ENCODE measurements around the gene CTSH. TPM values are rescaled to one million over a fixed set of nuclear protein-coding genes. Genes with fewer than 3 reads are reported as not detected.

Gene CTSH, protein sequence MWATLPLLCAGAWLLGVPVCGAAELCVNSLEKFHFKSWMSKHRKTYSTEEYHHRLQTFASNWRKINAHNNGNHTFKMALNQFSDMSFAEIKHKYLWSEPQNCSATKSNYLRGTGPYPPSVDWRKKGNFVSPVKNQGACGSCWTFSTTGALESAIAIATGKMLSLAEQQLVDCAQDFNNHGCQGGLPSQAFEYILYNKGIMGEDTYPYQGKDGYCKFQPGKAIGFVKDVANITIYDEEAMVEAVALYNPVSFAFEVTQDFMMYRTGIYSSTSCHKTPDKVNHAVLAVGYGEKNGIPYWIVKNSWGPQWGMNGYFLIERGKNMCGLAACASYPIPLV
- 100 to 1,000 TPM; 257 to 415 TPM for total RNA-seq

DNA sequence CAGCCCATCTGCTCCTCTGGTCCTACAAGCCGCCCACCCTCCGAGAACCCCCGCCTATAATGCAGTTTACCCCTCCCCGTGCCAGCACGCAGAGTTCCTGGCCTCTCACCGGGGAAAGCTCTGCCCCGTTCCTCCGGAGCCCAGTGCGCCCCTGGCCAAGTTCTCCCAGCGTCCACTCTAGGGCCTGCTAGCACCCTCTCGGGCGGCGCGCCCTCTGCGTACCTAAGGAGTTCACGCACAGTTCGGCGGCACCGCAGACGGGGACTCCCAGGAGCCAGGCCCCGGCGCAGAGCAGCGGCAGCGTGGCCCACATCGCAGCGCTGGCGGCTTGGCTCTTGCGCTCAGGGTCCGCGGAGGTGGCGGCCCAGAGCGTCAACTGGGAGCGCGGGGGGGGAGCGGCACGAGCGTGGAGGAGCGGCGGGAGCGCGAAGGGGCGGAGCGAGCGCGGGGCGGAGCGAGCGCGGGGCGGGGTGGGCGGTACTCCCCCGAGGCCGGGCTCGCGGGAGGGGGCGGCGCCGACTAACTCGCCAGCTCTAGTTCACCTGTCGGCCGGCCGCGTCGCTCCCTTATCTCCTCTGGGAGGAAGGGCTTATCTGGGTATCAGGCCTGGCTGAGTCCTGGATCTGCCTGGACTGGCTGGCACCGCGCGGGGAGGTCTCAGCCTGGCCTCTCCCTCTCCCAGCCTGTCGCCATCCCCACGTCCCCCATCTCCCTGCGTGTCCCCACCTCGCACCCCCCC, at the start of gene CTSH:
CTSH (minus strand) TSS at position 378 of the 739 bp plus-strand sequence; CDS start at position 313, 65 bp downstream.
- 0% methylated on average over 26 of the region's 71 CpGs for WGBS
- no peaks in the 10 kb centered on the region for H3K36me3 ChIP-seq
- no peaks in the 10 kb centered on the region for H3K9me3 ChIP-seq
- intact Hi-C loops (cut with DNase I) = loop anchor here (5.0 kb wide), 1 partner anchor 33 kb away; no protein-coding TSS in a partner anchor
- peak within 1 kb of the TSS; percentile 68 to 85 for H3K27ac ChIP-seq
- no peaks in the 10 kb centered on the region for H3K4me1 ChIP-seq (replicated peaks)
- peak within 1 kb of the TSS; percentile 54 to 66 for H3K4me3 ChIP-seq
- TF ChIP-seq, protein P1, sequence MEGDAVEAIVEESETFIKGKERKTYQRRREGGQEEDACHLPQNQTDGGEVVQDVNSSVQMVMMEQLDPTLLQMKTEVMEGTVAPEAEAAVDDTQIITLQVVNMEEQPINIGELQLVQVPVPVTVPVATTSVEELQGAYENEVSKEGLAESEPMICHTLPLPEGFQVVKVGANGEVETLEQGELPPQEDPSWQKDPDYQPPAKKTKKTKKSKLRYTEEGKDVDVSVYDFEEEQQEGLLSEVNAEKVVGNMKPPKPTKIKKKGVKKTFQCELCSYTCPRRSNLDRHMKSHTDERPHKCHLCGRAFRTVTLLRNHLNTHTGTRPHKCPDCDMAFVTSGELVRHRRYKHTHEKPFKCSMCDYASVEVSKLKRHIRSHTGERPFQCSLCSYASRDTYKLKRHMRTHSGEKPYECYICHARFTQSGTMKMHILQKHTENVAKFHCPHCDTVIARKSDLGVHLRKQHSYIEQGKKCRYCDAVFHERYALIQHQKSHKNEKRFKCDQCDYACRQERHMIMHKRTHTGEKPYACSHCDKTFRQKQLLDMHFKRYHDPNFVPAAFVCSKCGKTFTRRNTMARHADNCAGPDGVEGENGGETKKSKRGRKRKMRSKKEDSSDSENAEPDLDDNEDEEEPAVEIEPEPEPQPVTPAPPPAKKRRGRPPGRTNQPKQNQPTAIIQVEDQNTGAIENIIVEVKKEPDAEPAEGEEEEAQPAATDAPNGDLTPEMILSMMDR (IDR thresholded peaks at IDR 0.05) = peak in 1 of 4 experiments; percentile 5
- peak; percentile 98 for TF ChIP-seq POLR2A (IDR thresholded peaks at IDR 0.05)
- TF ChIP-seq POLR2AphosphoS5 (IDR thresholded peaks at IDR 0.05) = peak; percentile 80
- H3K27me3 ChIP-seq (replicated peaks; ENCODE audit: insufficient read depth) = no peaks in the 10 kb centered on the region
- peak; percentile 82 for DNase-seq (ENCODE audit: low spot score)

GRCh38 chr15:78993931-78994530, 49.2 kb upstream of the CTSH start:
- H3K27ac ChIP-seq = no peak overlapping the region
- WGBS = 59% methylated on average over 10 of the region's 10 CpGs
- no peaks in the 10 kb centered on the region for H3K9me3 ChIP-seq
- peaks cover 6% of the 10 kb centered on the region for H3K4me1 ChIP-seq (replicated peaks)
- TF ChIP-seq, protein P1 (IDR thresholded peaks at IDR 0.05) = no peak
- TF ChIP-seq POLR2AphosphoS5 (IDR thresholded peaks at IDR 0.05) (no peak), POLR2A (IDR thresholded peaks at IDR 0.05) (no peak)
- H3K27me3 ChIP-seq (replicated peaks; ENCODE audit: insufficient read depth) = no peaks in the 10 kb centered on the region
- DNase-seq (ENCODE audit: low spot score) = no peak
- no peak overlapping the region for H3K4me3 ChIP-seq
- intact Hi-C loops (cut with DNase I) = no loop called here
- no peaks in the 10 kb centered on the region for H3K36me3 ChIP-seq

GRCh38 chr15:78993257-78993930, 48.5 kb upstream of the CTSH start:
- TF ChIP-seq, protein P1 (IDR thresholded peaks at IDR 0.05) = no peak
- H3K4me1 ChIP-seq (replicated peaks) = peaks cover 8% of the 10 kb centered on the region
- no peak overlapping the region for H3K4me3 ChIP-seq
- H3K9me3 ChIP-seq = no peaks in the 10 kb centered on the region
- intact Hi-C loops (cut with DNase I) = no loop called here
- 85% methylated on average over 4 of the region's 4 CpGs for WGBS
- H3K36me3 ChIP-seq = no peaks in the 10 kb centered on the region
- no peak for DNase-seq (ENCODE audit: low spot score)
- H3K27me3 ChIP-seq (replicated peaks; ENCODE audit: insufficient read depth) = no peaks in the 10 kb centered on the region
- H3K27ac ChIP-seq = no peak overlapping the region

GRCh38 chr15:78992416-78993256, 47.8 kb upstream of the CTSH start:
- TF ChIP-seq POLR2AphosphoS5 (IDR thresholded peaks at IDR 0.05) (no peak), POLR2A (IDR thresholded peaks at IDR 0.05) (no peak)
- TF ChIP-seq, protein P1 (IDR thresholded peaks at IDR 0.05) = no peak

More at GRCh38 chr15:78992416-78993256, 47.8 kb upstream of the CTSH start:
- peaks cover 8% of the 10 kb centered on the region for H3K4me1 ChIP-seq (replicated peaks)
- H3K27me3 ChIP-seq (replicated peaks; ENCODE audit: insufficient read depth) = no peaks in the 10 kb centered on the region
- intact Hi-C loops (cut with DNase I) = no loop called here
- peak overlapping the region in 1 of 2 donors; percentile 78 for H3K27ac ChIP-seq
- WGBS = 88% methylated on average over 17 of the region's 17 CpGs
- H3K4me3 ChIP-seq = no peak overlapping the region
- DNase-seq (ENCODE audit: low spot score) = no peak
- H3K36me3 ChIP-seq = no peaks in the 10 kb centered on the region
- no peaks in the 10 kb centered on the region for H3K9me3 ChIP-seq

Measured in prostate gland (tissue), 2 donors.